Neural cell (in vitro differentiated cells): ENCODE results near the gene GPR173.
A peak's percentile ranks its signal among the peaks of the same experiment; 100 is the strongest.

Source experiments
- CTCF ChIP-seq: fragments of 450-650 bp; IDR thresholded peaks from 2 replicates; pipeline ENCODE4 v1.5.1; 2014; ENCODE audit warnings: antibody characterized with exemption, mild to moderate bottlenecking, moderate library complexity; ENCODE audit not compliant: poor library complexity, severe bottlenecking
- EP300 ChIP-seq: fragments of 450-650 bp; conservative IDR thresholded peaks from 2 replicates; pipeline ENCODE4 v1.6.1; 2014; ENCODE audit warnings: antibody characterized with exemption, mild to moderate bottlenecking, moderate library complexity; ENCODE audit not compliant: poor library complexity, severe bottlenecking
- EZH2 ChIP-seq: fragments of 200-600, 300-800 bp; shearing (Covaris generic), sonication (generic); IDR thresholded peaks from 2 replicates; pipeline ENCODE4 v1.6.1; 2014; ENCODE audit warnings: antibody characterized with exemption, low read length, borderline replicate concordance, mild to moderate bottlenecking; ENCODE audit not compliant: insufficient read depth, poor library complexity, severe bottlenecking
- POLR2AphosphoS5 ChIP-seq: IDR thresholded peaks from 2 replicates; pipeline ENCODE4 v1.6.1; 2012
- RAD21 ChIP-seq: fragments of 450-650 bp; conservative IDR thresholded peaks from 2 replicates; pipeline ENCODE4 v1.6.1; 2014; ENCODE audit warnings: antibody characterized with exemption, mild to moderate bottlenecking, moderate library complexity
- REST ChIP-seq: IDR thresholded peaks from 2 replicates; pipeline ENCODE4 v1.6.1; 2012; ENCODE audit warnings: borderline replicate concordance
- TAF1 ChIP-seq: IDR thresholded peaks from 2 replicates; pipeline ENCODE4 v1.6.1; 2012; ENCODE audit warnings: low read depth

- TF ChIP-seq REST (no peak), CTCF (no peak), RAD21 (no peak), POLR2AphosphoS5 (peak; percentile 63), EZH2 (no peak), EP300 (peak; percentile 20), TAF1 (no peak)
Measured at GRCh38 chrX:53048169-53049126, at the start of gene GPR173.
